Spleen (tissue), 11 donors: ENCODE results near the gene HOXB4. TPM values are rescaled to one million over a fixed set of nuclear protein-coding genes. Genes with fewer than 3 reads are reported as not detected.
A peak's percentile ranks its signal among the peaks of the same experiment; 100 is the strongest.

Source experiments
- DNase-seq: peaks from one replicate; pipeline ENCODE4 v3.0.0-alpha.2; 2020
- H3K27ac ChIP-seq, 8 donors: fragments of 200-600 bp; sonication (generic) in 7 of 8; 1 replicate in 4 of 8; 2 replicates in 4 of 8; pipeline versions ENCODE4 v1.5.0 to v1.8.0; 2016 to 2021; ENCODE audit warnings: inconsistent platforms in 4 of 8, mild to moderate bottlenecking in 4 of 8, moderate library complexity in 1 of 8
- H3K27me3 ChIP-seq, 7 donors: fragments of 200-600 bp; sonication (generic) in 6 of 7; replicated peaks in 1 of 7; 1 replicate in 4 of 7; 2 replicates in 3 of 7; pipeline versions ENCODE4 v1.5.0 to v1.8.0; 2016 to 2021; ENCODE audit warnings: inconsistent platforms in 3 of 7, mild to moderate bottlenecking in 1 of 7
- H3K36me3 ChIP-seq, 6 donors: fragments of 200-600 bp; sonication (generic) in 5 of 6; 1 replicate in 4 of 6; 2 replicates in 2 of 6; pipeline versions ENCODE4 v1.5.0 to v1.8.0; 2016 to 2021; ENCODE audit warnings: inconsistent platforms in 2 of 6
- H3K4me1 ChIP-seq, 6 donors: fragments of 200-600 bp; sonication (generic) in 5 of 6; 1 replicate in 3 of 6; 2 replicates in 3 of 6; pipeline versions ENCODE4 v1.5.0 to v1.8.0; 2016 to 2021; ENCODE audit warnings: inconsistent platforms in 3 of 6
- H3K4me3 ChIP-seq, 8 donors: fragments of 200-600 bp; sonication (generic) in 7 of 8; 1 replicate in 4 of 8; 2 replicates in 4 of 8; pipeline versions ENCODE4 v1.5.0 to v1.8.0; 2016 to 2021; ENCODE audit warnings: inconsistent platforms in 4 of 8, mild to moderate bottlenecking in 4 of 8, moderate library complexity in 2 of 8
- H3K9me3 ChIP-seq, 8 donors: fragments of 200-600 bp; sonication (generic) in 7 of 8; 1 replicate in 4 of 8; 2 replicates in 4 of 8; pipeline versions ENCODE4 v1.5.0 to v1.8.0; 2016 to 2021; ENCODE audit warnings: inconsistent platforms in 4 of 8
- POLR2A ChIP-seq, 3 donors: fragments of 450-650 bp; IDR thresholded peaks; one replicate each; pipeline ENCODE4 v1.5.1; 2017; ENCODE audit warnings: antibody characterized with exemption in 3 of 3, mild to moderate bottlenecking in 1 of 3
- POLR2AphosphoS5 ChIP-seq, 3 donors: sonication (generic); formaldehyde crosslinking; IDR thresholded peaks; one replicate each; pipeline ENCODE4 v1.5.1; 2017; ENCODE audit warnings: antibody characterized with exemption in 3 of 3
- WGBS, 5 donors: extraction: QIAGEN DNeasy Blood & Tissue Kit in 3 of 5; methylation state at CpG; one replicate each; pipeline versions ENCODE4 v1.1.5 to v1.1.7; 2013 to 2018; 5-methylcytosine and 5-hydroxymethylcytosine counted together
- intact Hi-C: fragments of 100-400 bp; cut with DNase I; formaldehyde crosslinking; loops from one replicate; pipeline ENCODE4 v1.15.0; 2023; ENCODE audit warnings: low total_unique reads
- polyA plus RNA-seq, 3 donors: library from polyadenylated mRNA; stranded (reverse); fragments of 200-250 nt; gene quantifications; one replicate each; pipeline ENCODE4 v1.2.1, GENCODE V29; 2013
- total RNA-seq, 7 donors: library from RNA; depleted of rRNA in 3 of 7; stranded (reverse); fragments of >200 nt in 3 of 7; fragmentation: NEBNext Ultra II Directional in 4 of 7; extraction: Animal tissue kit (Norgen Biotek cat#: 25700) in 4 of 7; gene quantifications; one replicate each; pipeline versions ENCODE4 v1.1.0 to v1.2.1, GENCODE V29; 2016 to 2021
- TF ChIP-seq, protein P1 (sequence below), 11 experiments: fragments of 200-600 bp in 7 of 11; fragments of 450-650 bp in 4 of 11; sonication (generic) in 4 of 11; IDR thresholded peaks in 8 of 11; conservative IDR thresholded peaks in 3 of 11; 1 replicate in 7 of 11; 2 replicates in 4 of 11; pipeline versions ENCODE4 v1.4.0 to v1.8.0; 2016 to 2021; ENCODE audit warnings: antibody characterized with exemption in 11 of 11, inconsistent platforms in 4 of 11, mild to moderate bottlenecking in 1 of 11
- donor health status: healthy with polysubstance abuse.
- donor health status: DM: no; HTN: no; CAD: no; lungs with moderate emphysema.
- donor health status: DM: no; HTN: no; CAD: no.
- donor health status: Bipolar disorder and iron deficiency.
- donor health status: healthy.
- donor health status: DM: no; HTN: no; CAD: no.
- donor health status: DM: yes; HTN: yes; CAD: no.

The HOXB4 gene
- total and polyA plus RNA-seq, 10 donors, result 1.9 to 6.4 (median 2.7) TPM

- Histone ChIP-seq H3K4me3 (peak overlapping the region in 2 of 8 donors; percentile 24 to 81), H3K4me1 (peaks cover 11 to 86% (median 51%) of the 10 kb centered on the region in 6 donors), H3K27ac (peak overlapping the region in 6 of 8 donors; percentile 71 to 85 (median 82)), H3K27me3 (peaks cover 4 to 100% (median 87%) of the 10 kb centered on the region in 7 donors), H3K36me3 (no peaks in the 10 kb centered on the region), H3K9me3 (no peaks in the 10 kb centered on the region)
- no peak for DNase-seq
- TF ChIP-seq POLR2A (IDR thresholded peaks at IDR 0.05), result no peak
- TF ChIP-seq, protein P1, sequence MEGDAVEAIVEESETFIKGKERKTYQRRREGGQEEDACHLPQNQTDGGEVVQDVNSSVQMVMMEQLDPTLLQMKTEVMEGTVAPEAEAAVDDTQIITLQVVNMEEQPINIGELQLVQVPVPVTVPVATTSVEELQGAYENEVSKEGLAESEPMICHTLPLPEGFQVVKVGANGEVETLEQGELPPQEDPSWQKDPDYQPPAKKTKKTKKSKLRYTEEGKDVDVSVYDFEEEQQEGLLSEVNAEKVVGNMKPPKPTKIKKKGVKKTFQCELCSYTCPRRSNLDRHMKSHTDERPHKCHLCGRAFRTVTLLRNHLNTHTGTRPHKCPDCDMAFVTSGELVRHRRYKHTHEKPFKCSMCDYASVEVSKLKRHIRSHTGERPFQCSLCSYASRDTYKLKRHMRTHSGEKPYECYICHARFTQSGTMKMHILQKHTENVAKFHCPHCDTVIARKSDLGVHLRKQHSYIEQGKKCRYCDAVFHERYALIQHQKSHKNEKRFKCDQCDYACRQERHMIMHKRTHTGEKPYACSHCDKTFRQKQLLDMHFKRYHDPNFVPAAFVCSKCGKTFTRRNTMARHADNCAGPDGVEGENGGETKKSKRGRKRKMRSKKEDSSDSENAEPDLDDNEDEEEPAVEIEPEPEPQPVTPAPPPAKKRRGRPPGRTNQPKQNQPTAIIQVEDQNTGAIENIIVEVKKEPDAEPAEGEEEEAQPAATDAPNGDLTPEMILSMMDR (IDR thresholded peaks at IDR 0.05 in 8 of 11, conservative IDR thresholded peaks at IDR 0.05 in 3 of 11), result no peak
- no peak for TF ChIP-seq POLR2AphosphoS5 (IDR thresholded peaks at IDR 0.05)
- intact Hi-C loops, result loop anchor here (5.0 kb wide), 1 partner anchor 238 kb away; no protein-coding TSS in a partner anchor
Measured at GRCh38 chr17:48590607-48591161, 12.5 kb upstream of the HOXB4 start.

- Histone ChIP-seq H3K36me3 (no peaks in the 10 kb centered on the region), H3K4me3 (peak within 1 kb of the TSS in 5 of 8 donors; percentile 7 to 81 (median 16)), H3K4me1 (peaks cover 15 to 86% (median 55%) of the 10 kb centered on the region in 6 donors), H3K9me3 (no peaks in the 10 kb centered on the region), H3K27ac (peak within 1 kb of the TSS in 7 of 8 donors; percentile 20 to 85 (median 81)), H3K27me3 (peaks cover 0 to 100% (median 82%) of the 10 kb centered on the region in 7 donors)
- DNase-seq, result no peak
- peak in 2 of 3 donors; percentile 11 to 33 for TF ChIP-seq POLR2AphosphoS5 (IDR thresholded peaks at IDR 0.05)
- TF ChIP-seq, protein P1 (IDR thresholded peaks at IDR 0.05 in 8 of 11, conservative IDR thresholded peaks at IDR 0.05 in 3 of 11), result no peak
- intact Hi-C loops, result loop anchor here (5.0 kb wide), 1 partner anchor 238 kb away; no protein-coding TSS in a partner anchor
- whole genome bisulfite sequencing, 5 donors, result 33 to 51% (median 37%) methylated on average over 22 to 23 of the region's 23 CpGs
Measured at GRCh38 chr17:48589831-48590606, 11.9 kb upstream of the HOXB4 start, which contains the start of gene HOXB3. Gene HOXB3 (minus strand): TSS chr17:48590241. CDS start chr17:48552474, 37,767 bp downstream.

- no peaks in the 10 kb centered on the region for H3K9me3 ChIP-seq
- H3K27ac ChIP-seq, result peak overlapping the region in 6 of 8 donors; percentile 71 to 85 (median 82)
- intact Hi-C loops, result no loop called here
- TF ChIP-seq POLR2A (IDR thresholded peaks at IDR 0.05), result no peak
- DNase-seq, result no peak
- H3K4me3 ChIP-seq, result peak overlapping the region in 4 of 8 donors; percentile 15 to 81 (median 20)
- peaks cover 17 to 86% (median 54%) of the 10 kb centered on the region in 6 donors for H3K4me1 ChIP-seq
- H3K36me3 ChIP-seq, result no peaks in the 10 kb centered on the region
- 23 to 49% (median 28%) methylated on average over 7 to 10 of the region's 10 CpGs for WGBS, 5 donors
- H3K27me3 ChIP-seq, result peaks cover 0 to 100% (median 74%) of the 10 kb centered on the region in 7 donors
Measured at GRCh38 chr17:48589060-48589830, 11.1 kb upstream of the HOXB4 start.

DNA sequence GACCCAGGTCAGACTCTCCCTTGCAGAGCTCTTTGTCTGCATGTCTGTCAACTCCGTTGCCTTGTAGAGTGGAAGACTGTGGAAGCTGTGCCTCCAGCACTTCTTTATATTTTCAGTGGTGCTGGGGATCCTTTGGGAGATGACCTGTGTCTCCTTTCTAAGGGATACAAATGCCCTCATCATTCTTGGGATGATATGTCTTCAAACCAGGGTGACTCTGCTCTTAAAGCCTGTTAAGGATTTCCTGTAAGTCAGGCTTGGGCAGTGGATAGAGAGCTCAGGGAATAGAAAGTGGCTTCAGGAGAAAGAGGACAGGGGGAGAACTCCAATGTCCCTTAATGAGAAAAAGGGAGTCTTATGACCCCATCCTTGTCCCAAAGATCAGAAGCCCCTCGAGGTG lies 10.4 kb upstream of the HOXB4 start:
- H3K4me3 ChIP-seq, result peak overlapping the region in 1 of 8 donors; percentile 81
- peaks cover 17 to 86% (median 49%) of the 10 kb centered on the region in 6 donors for H3K4me1 ChIP-seq
- no peaks in the 10 kb centered on the region for H3K9me3 ChIP-seq
- TF ChIP-seq POLR2AphosphoS5 (IDR thresholded peaks at IDR 0.05) (no peak), POLR2A (IDR thresholded peaks at IDR 0.05) (no peak)
- TF ChIP-seq, protein P1 (IDR thresholded peaks at IDR 0.05 in 8 of 11, conservative IDR thresholded peaks at IDR 0.05 in 3 of 11), result no peak
- intact Hi-C loops, result no loop called here
- H3K36me3 ChIP-seq, result no peaks in the 10 kb centered on the region
- DNase-seq, result no peak
- 24 to 42% (median 36%) methylated on average over 2 of the region's 2 CpGs for WGBS, 5 donors
- peaks cover 0 to 100% (median 70%) of the 10 kb centered on the region in 7 donors for H3K27me3 ChIP-seq
- H3K27ac ChIP-seq, result peak overlapping the region in 7 of 8 donors; percentile 39 to 85 (median 81)
